Bronchial epithelial cell (primary cell): Measurements from ENCODE around the gene SOBP. TPM values are rescaled to one million over a fixed set of nuclear protein-coding genes. Genes with fewer than 3 reads are reported as not detected.

Experiments used
- DNase-seq: peaks from one replicate; pipeline ENCODE4 v3.0.0-alpha.2; 2010; ENCODE audit warnings: low read depth
- FAIRE-seq: peaks from 2 replicates; lab custom pipeline; 2011; peaks lifted over from hg19 to GRCh38; lab: Jason Lieb, UNC
- H3K27me3 ChIP-seq: 2 replicates; pipeline ENCODE4 v1.5.1; 2011; ENCODE audit warnings: low read length; ENCODE audit not compliant: control insufficient read depth, insufficient read depth
- H3K36me3 ChIP-seq: 2 replicates; pipeline ENCODE4 v1.5.1; 2011; ENCODE audit warnings: low read length; ENCODE audit not compliant: control insufficient read depth, insufficient read depth
- H3K4me3 ChIP-seq: 2 replicates; pipeline ENCODE4 v1.5.1; 2011; ENCODE audit warnings: mild to moderate bottlenecking, low read depth, low read length, control low read depth
- CTCF ChIP-seq: IDR thresholded peaks from 2 replicates; pipeline ENCODE4 v1.5.1; 2011; ENCODE audit warnings: mild to moderate bottlenecking, moderate library complexity, low read length, control low read depth, inconsistent platforms; ENCODE audit not compliant: insufficient read depth, severe bottlenecking
- total RNA-seq: library from RNA; depleted of rRNA; stranded (reverse); fragments of >200 nt; gene quantifications from 2 replicates; pipeline ENCODE4 v1.2.1, GENCODE V29; 2014

Gene SOBP
- total RNA-seq, 1 donor from 2014 or later, result 0.26 TPM

- Histone ChIP-seq H3K27me3 (no peaks in the 10 kb centered on the region), H3K4me3 (no peak overlapping the region), H3K36me3 (no peaks in the 10 kb centered on the region)
- no peak for TF ChIP-seq CTCF
- FAIRE-seq (no peak), DNase-seq (no peak)
Observed at GRCh38 chr6:107657373-107657754, 167.4 kb downstream of the SOBP start.

GRCh38 chr6:107657755-107658461 lies 168.0 kb downstream of the SOBP start:
- FAIRE-seq, result peak; percentile 18
- peak; percentile 76 for DNase-seq
- TF ChIP-seq CTCF, result peak; percentile 51
- H3K4me3 ChIP-seq, result peak overlapping the region; percentile 20
- H3K36me3 ChIP-seq, result no peaks in the 10 kb centered on the region
- no peaks in the 10 kb centered on the region for H3K27me3 ChIP-seq

GRCh38 chr6:107658920-107659865 lies 169.3 kb downstream of the SOBP start:
- peak; percentile 94 for DNase-seq
- H3K27me3 ChIP-seq, result no peaks in the 10 kb centered on the region
- H3K4me3 ChIP-seq, result no peak overlapping the region
- no peaks in the 10 kb centered on the region for H3K36me3 ChIP-seq
- peak; percentile 91 for FAIRE-seq
- no peak for TF ChIP-seq CTCF

GRCh38 chr6:107660839-107661238 lies 170.9 kb downstream of the SOBP start:
- FAIRE-seq (no peak), DNase-seq (peak; percentile 71)
- TF ChIP-seq CTCF, result no peak
- Histone ChIP-seq H3K36me3 (no peaks in the 10 kb centered on the region), H3K4me3 (no peak overlapping the region), H3K27me3 (no peaks in the 10 kb centered on the region)

GRCh38 chr6:107661291-107661690 lies 171.4 kb downstream of the SOBP start:
- no peak overlapping the region for H3K4me3 ChIP-seq
- DNase-seq (no peak), FAIRE-seq (no peak)
- TF ChIP-seq CTCF, result no peak
- H3K36me3 ChIP-seq, result no peaks in the 10 kb centered on the region
- no peaks in the 10 kb centered on the region for H3K27me3 ChIP-seq
